Fibroblast of mammary gland (primary cell): ENCODE measurements around the gene MCM5.

Experiments
- DNase-seq: peaks from one replicate; pipeline ENCODE4 v3.0.0-alpha.2; 2010; ENCODE audit warnings: low read depth
- H3K4me3 ChIP-seq: 2 replicates; pipeline ENCODE4 v1.5.1; 2011; ENCODE audit warnings: low read depth, mild to moderate bottlenecking, low read length, moderate library complexity; ENCODE audit not compliant: control insufficient read depth
- CTCF ChIP-seq: conservative IDR thresholded peaks from 2 replicates; pipeline ENCODE4 v1.5.1; 2011; ENCODE audit warnings: low read depth, low read length, inconsistent platforms; ENCODE audit not compliant: control insufficient read depth, insufficient read depth

MCM5 gene

GRCh38 chr22:35449829-35450689 lies 50.1 kb downstream of the MCM5 start:
- H3K4me3 ChIP-seq = no peak overlapping the region
- no peak for TF ChIP-seq CTCF
- no peak for DNase-seq

- TF ChIP-seq CTCF = no peak
- no peak for DNase-seq
- H3K4me3 ChIP-seq = no peak overlapping the region
Observed at GRCh38 chr22:35450824-35451569, 51.1 kb downstream of the MCM5 start.

GRCh38 chr22:35451592-35451991 lies 51.7 kb downstream of the MCM5 start:
- H3K4me3 ChIP-seq = no peak overlapping the region
- TF ChIP-seq CTCF = no peak
- DNase-seq = no peak

- TF ChIP-seq CTCF = no peak
- DNase-seq = no peak
- H3K4me3 ChIP-seq = no peak overlapping the region
Observed at GRCh38 chr22:35452351-35452781, 52.4 kb downstream of the MCM5 start.

GRCh38 chr22:35452810-35453743 lies 53.1 kb downstream of the MCM5 start:
- H3K4me3 ChIP-seq = no peak overlapping the region
- no peak for TF ChIP-seq CTCF
- no peak for DNase-seq

- no peak overlapping the region for H3K4me3 ChIP-seq
- no peak for DNase-seq
- TF ChIP-seq CTCF = no peak
Observed at GRCh38 chr22:35454416-35455054, 54.6 kb downstream of the MCM5 start.
